H1 (cell line): ENCODE measurements around the gene DOC2A. TPM values are rescaled to one million over a fixed set of nuclear protein-coding genes. Genes with fewer than 3 reads are reported as not detected.

Experiments used
- CTCF ChIA-PET: fragments of 300-600 bp; sonication (Branson Sonifier 250); formaldehyde crosslinking; loops from one replicate; lab custom pipeline; 2021; ENCODE audit not compliant: partially characterized antibody; lab: Charles Lee
- POLR2A ChIA-PET: fragments of 300-600 bp; sonication (Branson Sonifier 250); formaldehyde crosslinking; loops from one replicate; lab custom pipeline; 2021; ENCODE audit warnings: inconsistent platforms; ENCODE audit not compliant: partially characterized antibody; lab: Charles Lee
- DNase-seq, 2 experiments: peaks; one replicate each; pipeline versions ENCODE4 v3.0.0 to v3.0.0-alpha.2; 2010 to 2022; ENCODE audit warnings: low spot score in 2 of 2, low read depth in 1 of 2, mixed read lengths in 1 of 2
- FAIRE-seq: peaks from 2 replicates; lab custom pipeline; 2011; peaks lifted over from hg19 to GRCh38; lab: Jason Lieb, UNC
- H2AFZ ChIP-seq: 2 replicates; pipeline ENCODE4 v1.8.1; 2012; ENCODE audit warnings: low read length, inconsistent platforms
- H2AK5ac ChIP-seq: 2 replicates; pipeline ENCODE4 v1.6.1; 2013; ENCODE audit warnings: low read depth, low read length
- H2BK120ac ChIP-seq: replicated peaks from 2 replicates; pipeline ENCODE3; 2013; ENCODE audit warnings: low read depth, low read length, inconsistent platforms
- H2BK12ac ChIP-seq: 2 replicates; pipeline ENCODE4 v1.6.1; 2013; ENCODE audit warnings: low read depth, low read length
- H2BK15ac ChIP-seq: 2 replicates; pipeline ENCODE4 v1.6.1; 2013; ENCODE audit warnings: low read length
- H2BK20ac ChIP-seq: 2 replicates; pipeline ENCODE4 v1.6.1; 2013; ENCODE audit warnings: low read length
- H2BK5ac ChIP-seq: 2 replicates; pipeline ENCODE4 v1.6.1; 2013; ENCODE audit warnings: low read depth, low read length
- H3K14ac ChIP-seq: 2 replicates; pipeline ENCODE4 v1.6.1; 2013; ENCODE audit warnings: inconsistent platforms; ENCODE audit not compliant: insufficient read length
- H3K18ac ChIP-seq: 2 replicates; pipeline ENCODE4 v1.6.1; 2013; ENCODE audit warnings: low read length; ENCODE audit errors: extremely low read depth
- H3K23ac ChIP-seq: 2 replicates; pipeline ENCODE4 v1.6.1; 2013; ENCODE audit warnings: inconsistent platforms; ENCODE audit not compliant: insufficient read length
- H3K23me2 ChIP-seq: 2 replicates; pipeline ENCODE4 v1.6.1; 2013; ENCODE audit warnings: low read depth, low read length
- H3K27ac ChIP-seq: 2 replicates; pipeline ENCODE4 v1.6.1; 2011; ENCODE audit warnings: low read depth, low read length, inconsistent platforms
- H3K27me3 ChIP-seq, 4 experiments: replicated peaks in 1 of 4; 1 replicate in 1 of 4; 2 replicates in 3 of 4; pipeline versions ENCODE4 v1.6.1 to v1.8.1; 2011 to 2013; ENCODE audit warnings: low read length in 3 of 4, mild to moderate bottlenecking in 3 of 4, inconsistent platforms in 2 of 4, mixed read lengths in 2 of 4, moderate library complexity in 1 of 4; ENCODE audit not compliant: control insufficient read depth in 3 of 4, insufficient read depth in 3 of 4; ENCODE audit errors: extremely low read depth in 1 of 4
- H3K36me3 ChIP-seq, 4 experiments: 2 replicates each; pipeline versions ENCODE4 v1.6.1 to v1.8.1; 2011 to 2013; ENCODE audit warnings: mild to moderate bottlenecking in 4 of 4, low read length in 3 of 4, moderate library complexity in 2 of 4, control low read depth in 1 of 4, inconsistent platforms in 1 of 4; ENCODE audit not compliant: insufficient read depth in 4 of 4, control insufficient read depth in 2 of 4
- H3K4ac ChIP-seq: replicated peaks from 2 replicates; pipeline ENCODE3; 2013; ENCODE audit warnings: low read length, low read depth, mixed read lengths, inconsistent platforms; ENCODE audit not compliant: insufficient read length
- H3K4me1 ChIP-seq, 4 experiments: replicated peaks in 1 of 4; 1 replicate in 1 of 4; 2 replicates in 3 of 4; pipeline versions ENCODE4 v1.6.1 to v1.8.1; 2011 to 2013; ENCODE audit warnings: low read length in 3 of 4, inconsistent platforms in 2 of 4, mixed read lengths in 1 of 4; ENCODE audit not compliant: insufficient read depth in 4 of 4, control insufficient read depth in 3 of 4
- H3K4me2 ChIP-seq, 2 experiments: 2 replicates each; pipeline versions ENCODE4 v1.6.1 to v1.8.1; 2011 to 2013; ENCODE audit warnings: low read depth in 2 of 2, low read length in 2 of 2, control low read depth in 1 of 2, inconsistent platforms in 1 of 2, mild to moderate bottlenecking in 1 of 2; ENCODE audit not compliant: insufficient read depth in 1 of 2
- H3K4me3 ChIP-seq, 4 experiments: fragments of 200-600, 300-600 bp in 1 of 4; sonication (generic), shearing (Covaris generic), sonication (Bioruptor Twin) in 1 of 4; 2 replicates each; pipeline versions ENCODE4 v1.5.1 to v1.8.1; 2011 to 2016; ENCODE audit warnings: low read length in 4 of 4, low read depth in 3 of 4, control low read depth in 2 of 4, inconsistent platforms in 2 of 4, mild to moderate bottlenecking in 2 of 4, mixed read lengths in 1 of 4, moderate library complexity in 1 of 4; ENCODE audit not compliant: insufficient read depth in 2 of 4; ENCODE audit errors: extremely low read depth in 1 of 4
- H3K56ac ChIP-seq: replicated peaks from 2 replicates; pipeline ENCODE3; 2013; ENCODE audit warnings: low read depth, mild to moderate bottlenecking, mixed read lengths, low read length, inconsistent platforms; ENCODE audit not compliant: insufficient read length
- H3K79me1 ChIP-seq: 2 replicates; pipeline ENCODE4 v1.6.1; 2013; ENCODE audit warnings: low read depth, low read length, control low read depth
- H3K79me2 ChIP-seq, 2 experiments: 2 replicates each; pipeline versions ENCODE4 v1.6.1 to v1.8.1; 2012 to 2013; ENCODE audit warnings: low read length in 2 of 2, mild to moderate bottlenecking in 2 of 2, inconsistent platforms in 1 of 2; ENCODE audit not compliant: insufficient read depth in 2 of 2, control insufficient read depth in 1 of 2
- H3K9ac ChIP-seq, 4 experiments: replicated peaks in 1 of 4; 1 replicate in 1 of 4; 2 replicates in 3 of 4; pipeline versions ENCODE4 v1.6.1 to v1.8.1; 2011 to 2013; ENCODE audit warnings: low read depth in 3 of 4, low read length in 3 of 4, control low read depth in 2 of 4, mild to moderate bottlenecking in 2 of 4, moderate library complexity in 2 of 4, inconsistent platforms in 1 of 4; ENCODE audit errors: extremely low read depth in 1 of 4
- H3K9me3 ChIP-seq, 2 experiments: 2 replicates each; pipeline versions ENCODE4 v1.6.1 to v1.8.1; 2012 to 2013; ENCODE audit warnings: mild to moderate bottlenecking in 2 of 2, moderate library complexity in 2 of 2, control low read depth in 1 of 2, inconsistent platforms in 1 of 2, low read depth in 1 of 2, low read length in 1 of 2, mixed read lengths in 1 of 2; ENCODE audit not compliant: insufficient read depth in 2 of 2
- H4K20me1 ChIP-seq, 2 experiments: replicated peaks in 1 of 2; 2 replicates each; pipeline versions ENCODE3 to v1.8.1; 2011 to 2013; ENCODE audit warnings: inconsistent platforms in 2 of 2, low read length in 2 of 2, mild to moderate bottlenecking in 1 of 2; ENCODE audit not compliant: insufficient read depth in 2 of 2, control insufficient read depth in 1 of 2
- H4K5ac ChIP-seq: 2 replicates; pipeline ENCODE4 v1.6.1; 2013; ENCODE audit warnings: low read length, low read depth, mixed read lengths, inconsistent platforms; ENCODE audit not compliant: insufficient read length
- H4K8ac ChIP-seq: 2 replicates; pipeline ENCODE4 v1.8.0; 2013; ENCODE audit warnings: mild to moderate bottlenecking, moderate library complexity, low read length, inconsistent platforms; ENCODE audit not compliant: insufficient read depth; ENCODE audit errors: extremely low read depth
- H4K91ac ChIP-seq: replicated peaks from 2 replicates; pipeline ENCODE3; 2013; ENCODE audit warnings: low read length, mixed read lengths, inconsistent platforms; ENCODE audit not compliant: insufficient read length
- FOSL1 ChIP-seq: IDR thresholded peaks from 2 replicates; pipeline ENCODE4 v1.6.1; 2011; ENCODE audit warnings: mild to moderate bottlenecking, low read depth, low read length, moderate library complexity; ENCODE audit not compliant: insufficient read depth
- JUND ChIP-seq: IDR thresholded peaks from 2 replicates; pipeline ENCODE4 v1.6.1; 2011; ENCODE audit warnings: mild to moderate bottlenecking, improper control_type of control experiment, low read length
- KDM1A ChIP-seq: fragments of 200-600, 300-600 bp; sonication (generic); IDR thresholded peaks from 2 replicates; pipeline ENCODE4 v1.7.1; 2016; ENCODE audit warnings: mild to moderate bottlenecking, low read length, borderline replicate concordance
- KDM5A ChIP-seq: fragments of 200-600 bp; IDR thresholded peaks from 2 replicates; pipeline ENCODE4 v1.7.1; 2012; ENCODE audit warnings: mild to moderate bottlenecking, low read length, inconsistent platforms, mixed read lengths
- MAX ChIP-seq: IDR thresholded peaks from 2 replicates; pipeline ENCODE4 v1.6.1; 2012; ENCODE audit warnings: inconsistent platforms
- SIN3A ChIP-seq, 2 experiments: IDR thresholded peaks in 1 of 2; conservative IDR thresholded peaks in 1 of 2; 2 replicates each; pipeline ENCODE4 v1.6.1; 2011 to 2012; ENCODE audit warnings: low read length in 2 of 2, improper control_type of control experiment in 1 of 2, low read depth in 1 of 2, mild to moderate bottlenecking in 1 of 2
- TEAD4 ChIP-seq: IDR thresholded peaks from 2 replicates; pipeline ENCODE4 v1.6.1; 2012; ENCODE audit warnings: low read depth, low read length, inconsistent platforms, mixed read lengths
- WGBS, 2 experiments: shearing (Covaris generic) in 1 of 2; methylation state at CpG; one replicate each; pipeline versions ENCODE4 v1.1.6 to v1.1.7; 2013 to 2015; ENCODE audit warnings: low lambda C conversion rate in 2 of 2, mixed read lengths in 2 of 2, inconsistent platforms in 1 of 2, low coverage in 1 of 2, missing lambda C conversion rate in 1 of 2; ENCODE audit not compliant: insufficient replicate concordance in 2 of 2, insufficient coverage in 1 of 2, insufficient read length in 1 of 2; ENCODE audit errors: extremely low coverage in 1 of 2, missing lambda C conversion rate in 1 of 2; 5-methylcytosine and 5-hydroxymethylcytosine counted together
- polyA plus RNA-seq, 7 experiments: library from polyadenylated mRNA; depleted of rRNA in 3 of 7; stranded (reverse) in 5 of 7; unstranded in 2 of 7; fragments of >200 nt in 5 of 7; fragments of 200-250 nt in 2 of 7; gene quantifications; 1 replicate in 5 of 7; 2 replicates in 1 of 7; 4 replicates in 1 of 7; pipeline versions ENCODE4 v1.2.1 to v1.2.3, GENCODE V29; 2011 to 2013; ENCODE audit warnings: missing spikeins in 2 of 7, mixed read lengths in 2 of 7
- total RNA-seq: library from RNA; stranded (reverse); fragmentation: NEBNext Ultra II Directional; extraction: Animal tissue kit (Norgen Biotek cat#: 25700); gene quantifications from 2 replicates; pipeline ENCODE4 v1.2.1, GENCODE V29; 2021

DOC2A gene
- total and polyA plus RNA-seq, 2 of the 8 experiments (the other 6 are each of a cell fraction or from before 2014, with no cell fraction given): 13.9 to 20.7 TPM

- H2AFZ ChIP-seq: no peak overlapping the region
- TF ChIP-seq TEAD4: no peak
- TF ChIP-seq KDM1A: no peak
- no peak for TF ChIP-seq SIN3A (conservative IDR thresholded peaks at IDR 0.05 in 1 of 2, IDR thresholded peaks at IDR 0.05 in 1 of 2; ENCODE audit: low read depth in 1 of 2, low read length in 2 of 2)
- TF ChIP-seq JUND: no peak
- no peak for TF ChIP-seq MAX
- no peak for TF ChIP-seq KDM5A
- no peak for TF ChIP-seq FOSL1
- TF ChIP-seq, all 59 proteins: peak for 0
- 83% methylated on average over 8 of the region's 8 CpGs; no CpG with 5 or more reads in 1 of the 2 experiments for WGBS, 2 experiments
- Histone ChIP-seq H3K18ac (no peak overlapping the region), H3K23me2 (peaks cover 6% of the 10 kb centered on the region; the same call in 1 of the 2 replicates), H4K91ac (no peak overlapping the region), H3K4me2 (no peak overlapping the region), H2BK15ac (no peak overlapping the region), H4K8ac (peak overlapping the region; percentile 68), H2AK5ac (no peak overlapping the region), H2BK120ac (no peak overlapping the region), H3K9ac (no peak overlapping the region), H2BK20ac (no peak overlapping the region), H3K4me1 (no peaks in the 10 kb centered on the region), H4K20me1 (peaks cover 0 to 5% of the 10 kb centered on the region in 2 experiments), H3K79me1 (peaks cover 3% of the 10 kb centered on the region; the same call in 1 of the 2 replicates), H3K79me2 (no peaks in the 10 kb centered on the region), H3K56ac (no peak overlapping the region), H3K36me3 (no peaks in the 10 kb centered on the region), H2BK12ac (no peak overlapping the region), H2BK5ac (no peak overlapping the region), H3K4me3 (no peak overlapping the region), H3K27me3 (peaks cover 0 to 6% (median 1%) of the 10 kb centered on the region in 4 experiments; a peak in 3 of 7 replicates), H3K27ac (no peak overlapping the region), H3K14ac (no peak overlapping the region), H4K5ac (no peak overlapping the region), H3K9me3 (no peaks in the 10 kb centered on the region), H3K4ac (no peak overlapping the region), H3K23ac (no peak overlapping the region)
- DNase-seq: no peak
- no peak for FAIRE-seq
- ChIA-PET CTCF (interaction anchor here (1.7 kb wide), 1 partner anchor 9 kb away, joined by 6 read pairs; no protein-coding TSS in a partner anchor), POLR2A (interaction anchor here (1.3 kb wide), 1 partner anchor 19 kb away, joined by 4 read pairs; the partner anchor contains the start of gene ALDOA)
Observed at GRCh38 chr16:30046178-30046577, 35.4 kb upstream of the DOC2A start.
